ENCODE results near the gene PPT2.

The PPT2 gene

GRCh38 chr6:32178547-32179440 is 24.9 kb downstream of the PPT2 start:
- peaks cover 8 to 43% (median 28%) of the 10 kb centered on the region in 3 donors for H3K36me3 ChIP-seq
- TF ChIP-seq CTCF (IDR thresholded peaks at IDR 0.05) = no peak
- H3K4me1 ChIP-seq = peaks cover 0 to 50% (median 38%) of the 10 kb centered on the region in 4 donors
- H3K27ac ChIP-seq = peak overlapping the region; percentile 95 to 96
- intact Hi-C loops (cut with DNase I; ENCODE audit: low total_unique reads) = no loop called here
- H3K27me3 ChIP-seq = no peaks in the 10 kb centered on the region
- no peaks in the 10 kb centered on the region for H3K9me3 ChIP-seq
- no peak for DNase-seq
- peak overlapping the region; percentile 80 to 95 for H3K4me3 ChIP-seq

GRCh38 chr6:32179766-32180405 is 25.9 kb downstream of the PPT2 start:
- DNase-seq = no peak
- H3K4me3 ChIP-seq = no peak overlapping the region
- H3K9me3 ChIP-seq = no peaks in the 10 kb centered on the region
- H3K27me3 ChIP-seq = no peaks in the 10 kb centered on the region
- peaks cover 8 to 46% (median 31%) of the 10 kb centered on the region in 3 donors for H3K36me3 ChIP-seq
- intact Hi-C loops (cut with DNase I; ENCODE audit: low total_unique reads) = no loop called here
- peak overlapping the region; percentile 95 to 96 for H3K27ac ChIP-seq
- peaks cover 0 to 50% (median 34%) of the 10 kb centered on the region in 4 donors for H3K4me1 ChIP-seq
- no peak for TF ChIP-seq CTCF (IDR thresholded peaks at IDR 0.05)

- no peak overlapping the region for H3K4me3 ChIP-seq
- no peaks in the 10 kb centered on the region for H3K27me3 ChIP-seq
- no peak for DNase-seq
- H3K36me3 ChIP-seq = peaks cover 8 to 49% (median 33%) of the 10 kb centered on the region in 3 donors
- H3K27ac ChIP-seq = peak overlapping the region in 1 of 2 donors; percentile 9
- no peaks in the 10 kb centered on the region for H3K9me3 ChIP-seq
- no peak for TF ChIP-seq CTCF (IDR thresholded peaks at IDR 0.05)
- peaks cover 0 to 45% (median 33%) of the 10 kb centered on the region in 4 donors for H3K4me1 ChIP-seq
- intact Hi-C loops (cut with DNase I; ENCODE audit: low total_unique reads) = no loop called here
Observed at GRCh38 chr6:32181148-32181702, 27.3 kb downstream of the PPT2 start.

GRCh38 chr6:32181915-32182529 is 28.1 kb downstream of the PPT2 start:
- TF ChIP-seq CTCF (IDR thresholded peaks at IDR 0.05) = no peak
- Histone ChIP-seq H3K27ac (peak overlapping the region; percentile 50 to 92), H3K9me3 (no peaks in the 10 kb centered on the region), H3K4me3 (no peak overlapping the region), H3K4me1 (peaks cover 0 to 45% (median 31%) of the 10 kb centered on the region in 4 donors), H3K36me3 (peaks cover 12 to 57% (median 40%) of the 10 kb centered on the region in 3 donors), H3K27me3 (no peaks in the 10 kb centered on the region)
- no peak for DNase-seq
- intact Hi-C loops (cut with DNase I; ENCODE audit: low total_unique reads) = no loop called here

GRCh38 chr6:32182555-32182981 is 28.6 kb downstream of the PPT2 start:
- TF ChIP-seq CTCF (IDR thresholded peaks at IDR 0.05) = no peak
- peak overlapping the region; percentile 50 to 92 for H3K27ac ChIP-seq
- peaks cover 17 to 62% (median 45%) of the 10 kb centered on the region in 3 donors for H3K36me3 ChIP-seq
- H3K27me3 ChIP-seq = no peaks in the 10 kb centered on the region
- H3K4me3 ChIP-seq = no peak overlapping the region
- peaks cover 0 to 47% (median 33%) of the 10 kb centered on the region in 4 donors for H3K4me1 ChIP-seq
- intact Hi-C loops (cut with DNase I; ENCODE audit: low total_unique reads) = no loop called here
- DNase-seq = no peak
- H3K9me3 ChIP-seq = no peaks in the 10 kb centered on the region
